SH-SY5Y (cell line): Measurements from ENCODE around the gene ZNF84.

Experiments used
- GATA2 ChIP-seq: IDR thresholded peaks from 2 replicates; pipeline ENCODE4 v1.6.1; 2011; ENCODE audit warnings: mild to moderate bottlenecking, low read depth, low read length
- GATA3 ChIP-seq: IDR thresholded peaks from 2 replicates; pipeline ENCODE4 v1.6.1; 2011; ENCODE audit warnings: low read depth, mild to moderate bottlenecking, low read length, moderate library complexity

DNA sequence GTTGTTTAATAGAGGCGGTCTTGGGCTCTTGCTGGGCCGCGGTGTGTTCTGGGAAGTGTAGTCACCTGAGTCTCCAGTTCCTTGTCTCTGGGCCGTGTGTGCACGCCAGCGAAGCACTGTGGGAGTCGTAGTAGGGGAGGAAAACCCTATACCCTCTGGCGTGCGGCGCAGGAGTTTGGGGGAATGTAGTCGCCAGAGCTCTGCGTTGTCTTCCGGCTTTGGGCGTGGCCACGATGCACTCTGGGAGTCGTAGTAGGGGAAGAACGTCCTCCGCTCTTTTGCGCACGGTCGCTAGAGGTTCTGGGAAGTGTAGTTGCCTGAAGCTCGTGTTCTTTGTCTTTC lies 42.7 kb downstream of the ZNF84 start:
- no peak for TF ChIP-seq GATA3
- TF ChIP-seq GATA2, result no peak
